Loucy (cell line): ENCODE data around the gene OR8D4.

Experiments
- H2AFZ ChIP-seq: fragments of 200-600 bp; sonication (generic); 2 replicates; pipeline ENCODE4 v1.6.0; 2016; ENCODE audit warnings: antibody characterized with exemption, mild to moderate bottlenecking, low read length, moderate library complexity
- H3F3A ChIP-seq: fragments of 200-600 bp; 2 replicates; pipeline ENCODE4 v1.6.0; 2016; ENCODE audit warnings: antibody characterized with exemption, low read depth, mild to moderate bottlenecking
- H3K27me3 ChIP-seq: fragments of 200-600 bp; sonication (generic); 2 replicates; pipeline ENCODE4 v1.6.1; 2014; ENCODE audit warnings: low read length, mild to moderate bottlenecking; ENCODE audit not compliant: insufficient read depth, poor library complexity, severe bottlenecking
- H3K36me3 ChIP-seq: fragments of 200-600 bp; sonication (generic); 2 replicates; pipeline ENCODE4 v1.6.1; 2016; ENCODE audit warnings: low read length; ENCODE audit not compliant: insufficient read depth
- H3K4me1 ChIP-seq: fragments of 200-600 bp; sonication (generic); 2 replicates; pipeline ENCODE4 v1.5.1; 2014; ENCODE audit warnings: low read length, mild to moderate bottlenecking; ENCODE audit not compliant: insufficient read depth, poor library complexity, severe bottlenecking
- H3K4me2 ChIP-seq: fragments of 200-600 bp; sonication (generic); 2 replicates; pipeline ENCODE4 v1.6.0; 2014; ENCODE audit warnings: antibody characterized with exemption, low read length, low read depth, mild to moderate bottlenecking; ENCODE audit not compliant: poor library complexity, severe bottlenecking
- H3K4me3 ChIP-seq: fragments of 200-600 bp; sonication (generic); 2 replicates; pipeline ENCODE4 v1.5.1; 2014; ENCODE audit warnings: low read length, mild to moderate bottlenecking, mixed read lengths; ENCODE audit not compliant: poor library complexity, severe bottlenecking
- H3K79me2 ChIP-seq: fragments of 200-600 bp; sonication (generic); 2 replicates; pipeline ENCODE4 v1.6.1; 2014; ENCODE audit warnings: low read length; ENCODE audit not compliant: insufficient read depth
- H3K9ac ChIP-seq: fragments of 200-600 bp; sonication (generic); 2 replicates; pipeline ENCODE4 v1.6.0; 2014; ENCODE audit warnings: mild to moderate bottlenecking, low read depth, low read length, moderate library complexity; ENCODE audit not compliant: poor library complexity, severe bottlenecking
- H3K9me2 ChIP-seq: fragments of 200-600 bp; sonication (generic); replicated peaks from 2 replicates; pipeline ENCODE4 v1.6.1; 2016; ENCODE audit warnings: low read depth, low read length, mixed read lengths
- H3K9me3 ChIP-seq: fragments of 200-600 bp; sonication (generic); 2 replicates; pipeline ENCODE4 v1.6.1; 2014; ENCODE audit warnings: mild to moderate bottlenecking, antibody characterized with exemption, low read length, low read depth; ENCODE audit not compliant: insufficient read depth
- H4K20me1 ChIP-seq: fragments of 200-600 bp; sonication (generic); 2 replicates; pipeline ENCODE4 v1.6.0; 2014; ENCODE audit warnings: antibody characterized with exemption, low read length, mild to moderate bottlenecking; ENCODE audit not compliant: insufficient read depth, poor library complexity, severe bottlenecking
- CTCF ChIP-seq: fragments of 200-600 bp; sonication (generic); conservative IDR thresholded peaks from 2 replicates; pipeline ENCODE4 v1.5.1; 2014; ENCODE audit warnings: mild to moderate bottlenecking, antibody characterized with exemption, low read length
- EZH2phosphoT487 ChIP-seq: fragments of 200-600 bp; IDR thresholded peaks from 2 replicates; pipeline ENCODE4 v1.6.1; 2018; ENCODE audit warnings: antibody characterized with exemption, mild to moderate bottlenecking, moderate library complexity, borderline replicate concordance

OR8D4 gene

GRCh38 chr11:123905826-123906225 is 3.9 kb downstream of the OR8D4 start:
- Histone ChIP-seq H3K9me2 (no peaks in the 10 kb centered on the region), H3K4me1 (no peaks in the 10 kb centered on the region), H3K36me3 (no peaks in the 10 kb centered on the region), H3F3A (no peaks in the 10 kb centered on the region), H4K20me1 (no peaks in the 10 kb centered on the region), H2AFZ (no peak overlapping the region), H3K4me2 (no peak overlapping the region), H3K9me3 (no peaks in the 10 kb centered on the region), H3K9ac (no peak overlapping the region), H3K27me3 (no peaks in the 10 kb centered on the region), H3K4me3 (no peak overlapping the region), H3K79me2 (no peaks in the 10 kb centered on the region)
- TF ChIP-seq CTCF (no peak), EZH2phosphoT487 (no peak)

- no peaks in the 10 kb centered on the region for H3K27me3 ChIP-seq
- H3K36me3 ChIP-seq, result no peaks in the 10 kb centered on the region
- no peaks in the 10 kb centered on the region for H3K9me2 ChIP-seq
- no peaks in the 10 kb centered on the region for H3K9me3 ChIP-seq
- H3K4me3 ChIP-seq, result no peak overlapping the region
- no peaks in the 10 kb centered on the region for H3F3A ChIP-seq
- no peak overlapping the region for H3K9ac ChIP-seq
- no peaks in the 10 kb centered on the region for H3K79me2 ChIP-seq
- no peaks in the 10 kb centered on the region for H4K20me1 ChIP-seq
- no peak overlapping the region for H2AFZ ChIP-seq
- no peak overlapping the region for H3K4me2 ChIP-seq
- no peaks in the 10 kb centered on the region for H3K4me1 ChIP-seq
- TF ChIP-seq EZH2phosphoT487, result no peak
- no peak for TF ChIP-seq CTCF
Measured at GRCh38 chr11:123920943-123921342, 19.0 kb downstream of the OR8D4 start.

- Histone ChIP-seq H3K4me1 (no peaks in the 10 kb centered on the region), H3K9ac (no peak overlapping the region), H3K36me3 (no peaks in the 10 kb centered on the region), H3K9me2 (no peaks in the 10 kb centered on the region), H3K9me3 (no peaks in the 10 kb centered on the region), H3K4me3 (no peak overlapping the region), H2AFZ (no peak overlapping the region), H4K20me1 (no peaks in the 10 kb centered on the region), H3K27me3 (no peaks in the 10 kb centered on the region), H3K79me2 (no peaks in the 10 kb centered on the region), H3K4me2 (no peak overlapping the region), H3F3A (no peaks in the 10 kb centered on the region)
- no peak for TF ChIP-seq CTCF
- TF ChIP-seq EZH2phosphoT487, result no peak
Measured at GRCh38 chr11:123924027-123924426, 22.1 kb downstream of the OR8D4 start.
